Sciatic nerve (tissue), 2 donors: ENCODE measurements around the gene GRIA2. TPM values are rescaled to one million over a fixed set of nuclear protein-coding genes. Genes with fewer than 3 reads are reported as not detected.
"Not testable (repeated sequence)": the region's sequence is repeated elsewhere in the genome, so short reads cannot be mapped to it uniquely, and the experiment has no call there.

Experiments used
- ATAC-seq: fragments of 200-7000 bp; cut with Tn5 transposase; one replicate; pipeline ENCODE4 v1.9.1; 2020; ENCODE audit warnings: mild to moderate bottlenecking, moderate library complexity
- DNase-seq: peaks from one replicate; pipeline ENCODE4 v3.0.0-alpha.2; 2020; ENCODE audit warnings: low spot score
- intact Hi-C: fragments of 100-400 bp; cut with DNase I; formaldehyde crosslinking; loops from one replicate; pipeline ENCODE4 v1.14.2; 2022
- total RNA-seq: library from RNA; stranded (reverse); fragmentation: NEBNext Ultra II Directional; extraction: Animal tissue kit (Norgen Biotek cat#: 25700); gene quantifications from one replicate; pipeline ENCODE4 v1.2.1, GENCODE V29; 2021
- donor health status: DM: no; HTN: no; CAD: no.
- donor health status: DM: no; HTN: no; CAD: no.

The GRIA2 gene
- 16.6 TPM for total RNA-seq

- ATAC-seq (peak; percentile 75), DNase-seq (peak; percentile 68)
- intact Hi-C loops = loop anchor here (5.0 kb wide), 1 partner anchor 757 kb away; no protein-coding TSS in a partner anchor
Measured at GRCh38 chr4:157220371-157220881, at the start of gene GRIA2. TSS of gene GRIA2 (plus strand) at chr4:157220728. CDS start at chr4:157221043, 315 bp downstream.

GRCh38 chr4:157172011-157172410 is 48.5 kb upstream of the GRIA2 start:
- intact Hi-C loops = no loop called here
- DNase-seq = no peak
- no peak for ATAC-seq

DNA sequence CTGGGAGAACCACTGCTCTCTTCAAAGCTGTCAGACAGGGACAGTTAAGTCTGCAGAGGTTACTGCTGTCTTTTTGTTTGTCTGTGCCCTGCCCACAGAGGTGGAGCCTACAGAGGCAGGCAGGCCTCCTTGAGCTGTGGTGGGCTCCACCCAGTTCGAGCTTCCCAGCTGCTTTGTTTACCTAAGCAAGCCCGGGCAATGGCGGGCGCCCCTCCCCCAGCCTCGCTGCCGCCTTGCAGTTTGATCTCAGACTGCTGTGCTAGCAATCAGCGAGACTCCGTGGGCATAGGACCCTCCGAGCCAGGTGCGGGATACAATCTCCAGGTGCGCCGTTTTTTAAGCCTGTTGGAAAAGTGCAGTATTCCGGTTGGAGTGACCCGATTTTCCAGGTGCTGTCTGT is 40.3 kb upstream of the GRIA2 start:
- intact Hi-C loops, DNase-seq, ATAC-seq: not testable (repeated sequence)

DNA sequence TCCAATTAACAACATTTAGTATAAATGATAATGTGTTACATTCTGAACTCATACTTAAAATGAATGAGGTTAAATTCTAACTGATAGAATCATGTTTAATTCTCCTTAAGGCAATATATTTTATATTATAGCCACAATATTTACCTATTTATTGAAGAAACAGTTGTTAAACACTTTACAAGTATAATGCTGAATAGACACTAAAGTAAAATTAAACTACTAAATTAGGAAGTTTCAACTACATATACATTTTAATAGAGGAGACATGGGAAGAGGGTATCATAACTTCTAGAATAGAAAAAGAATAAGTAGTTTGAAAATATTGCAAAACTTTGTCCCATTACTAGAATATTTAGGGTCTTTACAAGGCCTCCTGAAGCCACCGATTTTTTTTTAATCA is 36.2 kb upstream of the GRIA2 start:
- no peak for ATAC-seq
- no peak for DNase-seq
- intact Hi-C loops = no loop called here

DNA sequence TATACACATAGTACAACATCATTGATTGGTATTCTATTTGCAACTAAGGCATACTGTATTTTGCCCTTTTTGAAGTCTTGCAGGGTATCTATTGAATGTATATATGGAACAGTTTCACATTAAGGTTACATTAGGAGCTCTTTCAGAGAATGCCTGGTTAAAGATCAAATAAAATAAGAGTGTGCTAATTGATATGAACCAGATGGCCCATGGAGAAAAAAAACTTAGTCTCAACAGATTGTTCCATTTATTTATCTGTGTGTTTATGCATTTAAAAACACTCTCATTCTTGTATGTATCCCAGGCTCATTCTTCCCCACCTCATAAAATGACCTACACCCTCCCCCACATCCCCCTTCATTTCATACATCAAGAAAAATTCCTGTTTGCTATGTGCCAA is 35.2 kb upstream of the GRIA2 start:
- no peak for ATAC-seq
- intact Hi-C loops = no loop called here
- DNase-seq = no peak

DNA sequence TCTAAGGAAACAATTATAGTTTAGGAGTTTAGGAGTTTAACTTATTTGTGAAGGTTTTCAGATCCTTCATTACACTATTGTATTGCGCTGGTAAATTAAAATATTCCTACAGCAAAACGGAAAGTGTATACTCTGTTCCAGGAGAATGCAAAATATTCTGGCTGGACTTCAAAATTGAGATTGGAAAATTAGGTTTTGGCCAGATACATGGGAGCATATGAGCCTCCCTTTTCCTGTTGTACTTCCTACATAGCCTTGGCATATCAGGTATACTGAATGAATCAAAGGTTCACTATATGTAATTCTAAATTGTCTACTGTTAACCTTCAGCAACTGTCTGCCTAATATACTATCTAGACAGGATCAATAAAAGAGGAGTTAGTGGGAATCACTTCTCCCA is 25.2 kb upstream of the GRIA2 start:
- ATAC-seq (no peak), DNase-seq (no peak)
- intact Hi-C loops = no loop called here

- ATAC-seq = no peak
- intact Hi-C loops = no loop called here
Measured at GRCh38 chr4:157196046-157196445, 24.5 kb upstream of the GRIA2 start.

DNA sequence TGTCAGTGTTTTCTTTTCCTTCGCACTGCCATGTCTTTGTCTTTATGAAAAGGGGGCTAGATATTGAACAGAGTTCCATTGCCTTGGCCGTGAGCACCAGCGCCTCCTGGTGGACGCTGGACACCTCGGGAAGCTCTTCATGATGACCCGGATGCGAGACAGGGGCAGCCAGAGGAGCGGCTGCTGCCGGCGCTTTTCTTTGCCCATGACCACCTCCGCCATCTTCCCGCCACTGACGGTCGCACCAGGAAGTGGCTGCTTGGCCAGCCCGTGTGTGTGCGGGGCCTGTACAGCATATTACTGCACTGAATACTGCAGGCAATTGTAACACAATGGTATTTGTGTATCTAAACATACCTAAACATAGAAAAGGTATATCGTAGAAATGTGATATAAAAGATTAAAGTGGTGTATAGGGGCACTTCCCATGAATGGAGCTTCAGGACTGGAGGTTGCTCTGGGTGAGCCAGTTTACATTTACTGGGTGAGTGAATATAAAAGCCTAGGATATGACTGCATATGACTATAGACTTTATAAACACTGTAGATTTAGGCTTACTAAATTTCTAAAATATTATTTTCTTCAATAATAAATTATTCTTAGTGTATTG is 15.8 kb upstream of the GRIA2 start:
- DNase-seq (no peak), ATAC-seq (no peak)
- intact Hi-C loops = no loop called here

More at GRCh38 chr4:157196046-157196445, 24.5 kb upstream of the GRIA2 start:
- DNase-seq = no peak

GRCh38 chr4:157217708-157218107 is 2.8 kb upstream of the GRIA2 start:
- DNase-seq (no peak), ATAC-seq (no peak)
- intact Hi-C loops = no loop called here

DNA sequence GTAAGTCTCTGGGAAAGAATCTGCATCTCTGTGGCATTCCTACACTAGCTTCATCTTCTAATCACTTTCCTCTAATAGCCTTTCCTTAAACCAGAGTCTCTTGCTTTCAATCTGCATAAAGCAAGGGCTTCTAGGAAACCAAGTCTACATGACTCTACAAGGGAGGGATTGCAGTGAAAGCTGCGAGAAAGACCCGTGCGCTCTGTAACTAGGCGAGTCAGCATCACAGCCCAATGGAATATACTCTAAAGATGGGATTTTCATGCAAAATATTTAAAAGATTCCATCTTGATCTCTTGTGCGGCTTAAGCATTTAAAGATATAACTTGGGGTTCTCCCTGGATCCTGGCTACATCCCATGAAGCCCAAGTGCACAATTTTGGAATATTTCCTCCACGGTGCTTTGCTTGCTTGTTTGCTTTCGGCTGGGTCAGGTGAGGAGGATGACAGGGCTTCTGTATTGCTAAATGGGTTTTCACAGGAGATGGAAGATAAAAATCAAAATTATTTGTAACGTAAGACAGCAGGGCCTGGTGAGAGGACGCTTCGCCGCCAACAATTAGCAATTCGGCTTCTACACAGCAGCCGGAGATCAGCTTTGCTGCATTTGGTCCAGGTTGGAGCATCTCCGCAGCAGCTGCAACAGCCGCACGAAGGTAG is 687 bp upstream of the GRIA2 start:
- DNase-seq (no peak), ATAC-seq (no peak)
- intact Hi-C loops = loop anchor here (5.0 kb wide), 1 partner anchor 757 kb away; no protein-coding TSS in a partner anchor

DNA sequence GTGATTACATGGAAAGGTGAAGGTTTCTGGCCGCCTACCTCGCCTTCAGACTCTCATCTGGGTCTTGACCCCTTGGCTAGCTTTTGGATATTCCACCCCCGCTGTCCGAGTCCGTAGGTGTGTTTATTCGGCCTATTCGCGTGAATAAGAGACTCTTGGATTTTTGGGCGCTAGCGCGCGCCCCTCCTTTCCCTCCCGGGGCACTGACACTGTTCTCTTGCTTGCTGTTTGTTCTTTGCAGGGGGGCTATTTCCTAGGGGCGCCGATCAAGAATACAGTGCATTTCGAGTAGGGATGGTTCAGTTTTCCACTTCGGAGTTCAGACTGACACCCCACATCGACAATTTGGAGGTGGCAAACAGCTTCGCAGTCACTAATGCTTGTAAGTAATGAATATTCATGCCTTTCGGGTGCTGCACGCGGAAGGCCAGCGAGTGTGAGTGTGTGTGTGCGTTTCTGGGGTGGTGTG is 932 bp downstream of the GRIA2 start:
- intact Hi-C loops = loop anchor here (5.0 kb wide), 1 partner anchor 756 kb away; no protein-coding TSS in a partner anchor

GRCh38 chr4:157221895-157222770 is 1.6 kb downstream of the GRIA2 start:
- ATAC-seq (peak; percentile 38), DNase-seq (peak; percentile 63)
- intact Hi-C loops = loop anchor here (5.0 kb wide), 1 partner anchor 755 kb away; no protein-coding TSS in a partner anchor

More for the DNA sequence above, 932 bp downstream of the GRIA2 start:
- ATAC-seq (peak; percentile 27), DNase-seq (no peak)

DNA sequence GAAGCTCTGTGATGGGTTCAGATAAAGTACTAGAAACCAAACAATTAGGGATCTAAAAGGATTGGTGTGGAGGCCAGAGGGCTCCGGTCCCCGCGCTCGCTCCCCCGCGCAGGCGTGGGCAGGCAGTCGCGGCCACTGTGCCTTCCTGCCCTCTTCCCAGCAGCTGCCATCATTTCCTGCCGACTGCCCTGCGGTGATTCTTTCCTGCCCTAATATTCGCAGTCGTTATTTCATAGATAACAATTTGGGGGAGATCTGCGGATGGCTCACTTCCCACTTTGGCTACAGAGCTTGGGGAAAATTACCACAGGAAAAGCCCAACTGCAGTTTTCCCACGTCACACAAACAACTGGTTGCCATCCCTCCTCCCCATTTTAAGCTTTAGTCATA is 2.2 kb downstream of the GRIA2 start:
- intact Hi-C loops = loop anchor here (5.0 kb wide), 1 partner anchor 755 kb away; no protein-coding TSS in a partner anchor
- no peak for DNase-seq
- no peak for ATAC-seq

- intact Hi-C loops = loop anchor here (5.0 kb wide), 1 partner anchor 754 kb away; no protein-coding TSS in a partner anchor
- ATAC-seq (no peak), DNase-seq (no peak)
Measured at GRCh38 chr4:157223456-157223855, 2.9 kb downstream of the GRIA2 start.

GRCh38 chr4:157225096-157225495 is 4.6 kb downstream of the GRIA2 start:
- DNase-seq (no peak), ATAC-seq (no peak)
- intact Hi-C loops = no loop called here

DNA sequence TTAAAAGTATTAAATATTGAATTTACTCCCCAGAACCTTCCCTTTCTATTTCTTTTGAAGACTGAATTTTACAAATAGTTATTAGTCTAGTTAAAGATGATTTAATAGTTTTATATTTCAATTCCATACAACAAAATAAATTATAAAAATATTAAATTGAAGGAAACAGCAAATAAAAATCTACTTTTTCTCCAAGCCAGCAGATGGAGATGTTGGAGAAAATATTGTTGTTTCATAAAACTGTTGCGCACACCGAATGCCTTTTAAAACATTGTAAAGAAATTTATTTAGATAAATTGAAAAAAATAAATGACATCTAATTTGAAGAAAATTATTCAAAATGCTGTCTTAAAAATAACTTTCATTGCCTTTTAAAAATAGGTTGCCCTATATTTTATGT is 5.5 kb downstream of the GRIA2 start:
- ATAC-seq (no peak), DNase-seq (no peak)
- intact Hi-C loops = no loop called here

DNA sequence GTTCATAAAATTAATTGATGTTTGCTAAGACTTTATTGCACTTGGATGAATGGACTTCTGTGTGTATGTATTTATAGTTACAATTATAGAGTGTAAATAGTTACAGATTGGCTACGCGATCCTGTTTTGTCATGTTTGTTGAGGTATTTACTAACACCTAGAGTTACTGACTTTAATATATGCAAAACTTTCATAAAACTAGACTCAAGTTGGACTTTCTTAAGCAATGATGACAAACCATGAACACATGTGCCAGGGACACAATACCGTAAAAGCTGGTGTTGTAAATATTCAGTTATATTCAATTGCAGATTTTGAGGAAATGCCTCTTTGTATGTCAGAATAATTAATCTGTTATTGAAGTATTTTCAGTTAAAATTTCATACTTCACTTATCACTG is 6.1 kb downstream of the GRIA2 start:
- intact Hi-C loops = no loop called here
- no peak for ATAC-seq
- DNase-seq = no peak

DNA sequence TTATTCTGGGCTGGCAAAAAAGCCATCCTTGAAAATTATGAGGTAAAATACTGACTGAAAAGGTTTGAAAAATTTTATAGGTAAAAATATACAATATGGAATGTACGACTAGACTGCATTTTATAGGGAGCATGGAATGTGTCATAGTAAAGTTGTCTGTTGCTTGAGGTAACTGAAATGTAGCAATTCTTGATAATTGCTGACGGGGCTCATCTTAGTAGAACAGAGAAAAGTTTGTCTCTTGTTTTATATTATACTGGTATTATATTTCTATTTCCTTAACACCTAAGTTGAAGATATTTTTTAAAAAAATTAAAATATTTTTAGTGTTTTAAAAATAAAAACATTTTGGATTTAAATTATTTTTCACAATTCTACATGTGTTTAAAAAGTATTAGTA is 11.0 kb downstream of the GRIA2 start:
- DNase-seq = no peak
- intact Hi-C loops = no loop called here
- ATAC-seq = no peak

GRCh38 chr4:157242871-157243270 is 22.3 kb downstream of the GRIA2 start:
- intact Hi-C loops = no loop called here
- DNase-seq (no peak), ATAC-seq (no peak)
